ENCODE data around the gene FASTKD1.

GRCh38 chr2:169523681-169524080, 50.0 kb downstream of the FASTKD1 start:
- TF ChIP-seq SP3 (tag by site-specific recombination; IDR thresholded peaks at IDR 0.05) (no peak), ZSCAN16 (tag by site-specific recombination; IDR thresholded peaks at IDR 0.05) (no peak)
- TF ChIP-seq, protein P1, sequence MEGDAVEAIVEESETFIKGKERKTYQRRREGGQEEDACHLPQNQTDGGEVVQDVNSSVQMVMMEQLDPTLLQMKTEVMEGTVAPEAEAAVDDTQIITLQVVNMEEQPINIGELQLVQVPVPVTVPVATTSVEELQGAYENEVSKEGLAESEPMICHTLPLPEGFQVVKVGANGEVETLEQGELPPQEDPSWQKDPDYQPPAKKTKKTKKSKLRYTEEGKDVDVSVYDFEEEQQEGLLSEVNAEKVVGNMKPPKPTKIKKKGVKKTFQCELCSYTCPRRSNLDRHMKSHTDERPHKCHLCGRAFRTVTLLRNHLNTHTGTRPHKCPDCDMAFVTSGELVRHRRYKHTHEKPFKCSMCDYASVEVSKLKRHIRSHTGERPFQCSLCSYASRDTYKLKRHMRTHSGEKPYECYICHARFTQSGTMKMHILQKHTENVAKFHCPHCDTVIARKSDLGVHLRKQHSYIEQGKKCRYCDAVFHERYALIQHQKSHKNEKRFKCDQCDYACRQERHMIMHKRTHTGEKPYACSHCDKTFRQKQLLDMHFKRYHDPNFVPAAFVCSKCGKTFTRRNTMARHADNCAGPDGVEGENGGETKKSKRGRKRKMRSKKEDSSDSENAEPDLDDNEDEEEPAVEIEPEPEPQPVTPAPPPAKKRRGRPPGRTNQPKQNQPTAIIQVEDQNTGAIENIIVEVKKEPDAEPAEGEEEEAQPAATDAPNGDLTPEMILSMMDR (tag by site-specific recombination; IDR thresholded peaks at IDR 0.05) = no peak

Data from HEK293 (cell line).